Mammary epithelial cell (primary cell): ENCODE data around the gene EXOSC5.

Experiments used
- CTCF ChIP-seq, 2 donors: IDR thresholded peaks in 1 of 2; conservative IDR thresholded peaks in 1 of 2; 2 replicates each; pipeline ENCODE4 v1.5.1; 2011 to 2012; ENCODE audit warnings: inconsistent platforms in 2 of 2, low read length in 2 of 2, mild to moderate bottlenecking in 2 of 2, control low read depth in 1 of 2, low read depth in 1 of 2; ENCODE audit not compliant: insufficient read depth in 1 of 2; ENCODE audit errors: extremely low read depth in 1 of 2
- EZH2 ChIP-seq: IDR thresholded peaks from 2 replicates; pipeline ENCODE4 v1.6.1; 2012; ENCODE audit warnings: low read length, inconsistent platforms, borderline replicate concordance

- TF ChIP-seq CTCF (conservative IDR thresholded peaks at IDR 0.05 in 1 of 2, IDR thresholded peaks at IDR 0.05 in 1 of 2; ENCODE audit: extremely low read depth in 1 of 2, insufficient read depth in 1 of 2, low read depth in 1 of 2, low read length in 2 of 2) = no peak
- TF ChIP-seq EZH2 = no peak
Measured at GRCh38 chr19:41364524-41365391, 32.4 kb downstream of the EXOSC5 start.
